HEK293 (cell line): ENCODE results near the gene QRICH2.

Source experiments
- CTCF ChIA-PET: fragments of 350-600 bp; formaldehyde crosslinking; extraction: SDS; loops from one replicate; lab custom pipeline; 2021; ENCODE audit warnings: antibody characterized with exemption; lab: Yijun Ruan, JAX
- POLR2A ChIA-PET: fragments of 300-600 bp; formaldehyde crosslinking; extraction: SDS; loops from one replicate; lab custom pipeline; 2020; ENCODE audit warnings: antibody characterized with exemption, inconsistent platforms; lab: Yijun Ruan, JAX
- H3K27ac ChIP-seq: fragments of 200-500 bp; sonication (Bioruptor generic); 2 replicates; pipeline ENCODE4 v1.5.1; 2014; ENCODE audit warnings: low read depth, low read length, control low read depth, inconsistent platforms; ENCODE audit errors: extremely low read depth
- H3K36me3 ChIP-seq, 2 experiments: fragments of 200-500 bp in 1 of 2; sonication (Bioruptor generic) in 1 of 2; 1 replicate in 1 of 2; 2 replicates in 1 of 2; pipeline ENCODE4 v1.5.1; 2014 to 2017; ENCODE audit warnings: inconsistent platforms in 2 of 2, low read length in 2 of 2; ENCODE audit not compliant: control insufficient read depth in 2 of 2, insufficient read depth in 1 of 2
- H3K4me1 ChIP-seq: fragments of 200-500 bp; sonication (Bioruptor generic); 2 replicates; pipeline ENCODE4 v1.5.1; 2014; ENCODE audit warnings: mild to moderate bottlenecking, low read length, inconsistent platforms; ENCODE audit not compliant: control insufficient read depth, insufficient read depth
- H3K4me3 ChIP-seq: 2 replicates; pipeline ENCODE4 v1.5.1; 2011; ENCODE audit warnings: low read depth, mild to moderate bottlenecking, control low read depth, low read length, moderate library complexity
- H3K9me3 ChIP-seq: fragments of 200-500 bp; sonication (Bioruptor generic); 2 replicates; pipeline ENCODE4 v1.5.1; 2014; ENCODE audit warnings: low read depth, low read length, inconsistent platforms; ENCODE audit not compliant: control insufficient read depth, insufficient read depth
- AEBP2 ChIP-seq: fragments of 450-650 bp; formaldehyde crosslinking; IDR thresholded peaks from 2 replicates; pipeline ENCODE4 v1.5.1; 2016; ENCODE audit warnings: missing biosample characterization, missing genetic modification characterization, borderline replicate concordance
- BCL11B ChIP-seq: fragments of 450-650 bp; formaldehyde crosslinking; IDR thresholded peaks from 2 replicates; pipeline ENCODE4 v1.5.1; 2016; ENCODE audit warnings: low read depth, missing biosample characterization, missing genetic modification characterization
- IKZF3 ChIP-seq: fragments of 450-650 bp; IDR thresholded peaks from 2 replicates; pipeline ENCODE4 v1.5.0; 2018; ENCODE audit warnings: missing biosample characterization, mild to moderate bottlenecking, missing genetic modification characterization, moderate library complexity
- KLF17 ChIP-seq: fragments of 450-650 bp; formaldehyde crosslinking; IDR thresholded peaks from 2 replicates; pipeline ENCODE4 v1.5.1; 2016; ENCODE audit warnings: missing biosample characterization, missing genetic modification characterization
- PBX3 ChIP-seq: sonication (generic); formaldehyde crosslinking; IDR thresholded peaks from 2 replicates; pipeline ENCODE4 v1.8.1; 2022; ENCODE audit warnings: mild to moderate bottlenecking, moderate library complexity, missing genetic modification reagents
- PRDM6 ChIP-seq: fragments of 450-650 bp; formaldehyde crosslinking; IDR thresholded peaks from 2 replicates; pipeline ENCODE4 v1.5.1; 2017; ENCODE audit warnings: missing biosample characterization, missing genetic modification characterization
- SALL2 ChIP-seq: fragments of 450-650 bp; formaldehyde crosslinking; IDR thresholded peaks from 2 replicates; pipeline ENCODE4 v1.5.0; 2017; ENCODE audit warnings: missing biosample characterization, mild to moderate bottlenecking, missing genetic modification characterization, borderline replicate concordance
- SP7 ChIP-seq: fragments of 450-650 bp; formaldehyde crosslinking; IDR thresholded peaks from 2 replicates; pipeline ENCODE4 v1.5.1; 2016; ENCODE audit warnings: missing biosample characterization, missing genetic modification characterization
- ZBTB48 ChIP-seq: fragments of 450-650 bp; formaldehyde crosslinking; IDR thresholded peaks from 2 replicates; pipeline ENCODE4 v1.5.1; 2016; ENCODE audit warnings: missing biosample characterization, missing genetic modification characterization
- ZNF146 ChIP-seq: fragments of 450-650 bp; formaldehyde crosslinking; IDR thresholded peaks from 2 replicates; pipeline ENCODE4 v1.5.1; 2016; ENCODE audit warnings: missing biosample characterization, missing genetic modification characterization
- ZNF223 ChIP-seq: fragments of 450-650 bp; formaldehyde crosslinking; IDR thresholded peaks from 2 replicates; pipeline ENCODE4 v1.5.1; 2016; ENCODE audit warnings: missing biosample characterization, missing genetic modification characterization
- ZNF239 ChIP-seq: fragments of 450-650 bp; formaldehyde crosslinking; IDR thresholded peaks from 2 replicates; pipeline ENCODE4 v1.5.1; 2016; ENCODE audit warnings: missing biosample characterization, missing genetic modification characterization
- ZNF280D ChIP-seq: fragments of 450-650 bp; formaldehyde crosslinking; IDR thresholded peaks from 2 replicates; pipeline ENCODE4 v1.5.1; 2016; ENCODE audit warnings: missing biosample characterization, missing genetic modification characterization
- ZNF416 ChIP-seq: fragments of 450-650 bp; formaldehyde crosslinking; IDR thresholded peaks from 2 replicates; pipeline ENCODE4 v1.5.1; 2016; ENCODE audit warnings: missing biosample characterization, missing genetic modification characterization
- ZNF426 ChIP-seq: fragments of 450-650 bp; formaldehyde crosslinking; IDR thresholded peaks from 2 replicates; pipeline ENCODE4 v1.5.1; 2017; ENCODE audit warnings: missing biosample characterization, missing genetic modification characterization, mild to moderate bottlenecking, inconsistent platforms, moderate library complexity
- ZNF488 ChIP-seq: fragments of 450-650 bp; formaldehyde crosslinking; IDR thresholded peaks from 2 replicates; pipeline ENCODE4 v1.5.1; 2016; ENCODE audit warnings: missing biosample characterization, missing genetic modification characterization
- ZNF530 ChIP-seq: fragments of 450-650 bp; formaldehyde crosslinking; IDR thresholded peaks from 2 replicates; pipeline ENCODE4 v1.5.1; 2016; ENCODE audit warnings: low read depth, missing biosample characterization, missing genetic modification characterization
- ZNF624 ChIP-seq: fragments of 450-650 bp; formaldehyde crosslinking; IDR thresholded peaks from 2 replicates; pipeline ENCODE4 v1.5.1; 2017; ENCODE audit warnings: missing biosample characterization, missing genetic modification characterization
- ZNF768 ChIP-seq: fragments of 450-650 bp; formaldehyde crosslinking; IDR thresholded peaks from 2 replicates; pipeline ENCODE4 v1.5.1; 2018; ENCODE audit warnings: missing biosample characterization, mild to moderate bottlenecking, missing genetic modification characterization
- ZNF791 ChIP-seq: fragments of 450-650 bp; formaldehyde crosslinking; IDR thresholded peaks from 2 replicates; pipeline ENCODE4 v1.5.1; 2016; ENCODE audit warnings: missing biosample characterization, missing genetic modification characterization

Gene QRICH2

GRCh38 chr17:76274112-76274956 lies 33.7 kb downstream of the QRICH2 start:
- H3K4me3 ChIP-seq, result no peak overlapping the region
- no peaks in the 10 kb centered on the region for H3K4me1 ChIP-seq
- peaks cover 0 to 21% of the 10 kb centered on the region in 2 experiments; a peak in 1 of 3 replicates for H3K36me3 ChIP-seq
- no peak overlapping the region for H3K27ac ChIP-seq
- TF ChIP-seq ZNF768 (tag by site-specific recombination), result peak; percentile 96; the same call in 1 of the 2 replicates
- TF ChIP-seq ZNF791 (tag by site-specific recombination), result no peak
- peak; percentile 72; the same call in 1 of the 2 replicates for TF ChIP-seq ZNF239 (tag by site-specific recombination)
- TF ChIP-seq ZNF530 (tag by site-specific recombination), result no peak
- no peak for TF ChIP-seq ZNF280D (tag by site-specific recombination)
- TF ChIP-seq ZNF426 (tag by site-specific recombination), result no peak
- no peak for TF ChIP-seq SALL2 (tag by site-specific recombination)
- no peak for TF ChIP-seq PRDM6 (tag by site-specific recombination)
- TF ChIP-seq AEBP2 (tag by site-specific recombination), result no peak
- TF ChIP-seq ZNF223 (tag by site-specific recombination), result no peak
- TF ChIP-seq PBX3 (CRISPR knock-in tag), result no peak
- no peak for TF ChIP-seq ZNF146 (tag by site-specific recombination)
- TF ChIP-seq ZNF624 (tag by site-specific recombination), result no peak
- no peak for TF ChIP-seq ZNF488 (tag by site-specific recombination)
- no peak for TF ChIP-seq BCL11B (tag by site-specific recombination)
- no peak for TF ChIP-seq SP7 (tag by site-specific recombination)
- no peak for TF ChIP-seq KLF17
- no peak for TF ChIP-seq ZBTB48 (tag by site-specific recombination)
- TF ChIP-seq ZNF416 (tag by site-specific recombination), result no peak
- TF ChIP-seq IKZF3 (tag by site-specific recombination), result 0 out of 2 replicates have a peak, but pooled peaks have one; percentile 23
- CTCF ChIA-PET, result interaction anchor here (0.7 to 2.0 kb wide), 13 partner anchors 9 to 1045 kb away, joined by 3 to 10 read pairs (median 4); partner anchors contain the start of gene UBALD2
- no peaks in the 10 kb centered on the region for H3K9me3 ChIP-seq
- POLR2A ChIA-PET, result interaction anchor here (0.6 to 1.6 kb wide), 6 partner anchors 10 to 133 kb away, joined by 3 to 8 read pairs (median 3); partner anchors contain the start of genes FOXJ1, PRPSAP1 and UBALD2
